ENCODE data around the gene ELOF1. TPM values are rescaled to one million over a fixed set of nuclear protein-coding genes. Genes with fewer than 3 reads are reported as not detected.

The ELOF1 gene
- polyA plus RNA-seq, 3 donors, result 48.5 to 95.5 (median 77.5) TPM

DNA sequence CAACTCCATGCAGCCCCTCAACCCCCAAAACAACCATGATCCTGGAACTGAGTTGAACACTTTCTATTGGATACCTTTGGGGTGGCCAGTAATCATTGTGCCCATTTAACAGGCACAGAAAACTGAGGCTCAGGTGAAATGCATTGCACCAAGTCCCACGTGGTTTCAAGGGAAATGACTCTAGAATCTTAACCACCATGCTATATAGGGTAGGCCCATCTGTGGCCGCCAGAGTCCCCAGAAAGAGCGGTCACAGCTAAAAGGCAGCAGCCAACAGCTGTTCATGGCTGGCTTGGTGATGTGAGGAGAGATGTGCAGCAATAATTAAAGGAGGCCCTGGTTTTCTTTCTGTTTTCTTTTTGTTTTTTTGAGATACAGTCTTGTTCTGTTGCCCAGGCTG lies 17.8 kb downstream of the ELOF1 start:
- peaks cover 2% of the 10 kb centered on the region for H3K4me1 Mint-ChIP-seq
- intact Hi-C loops (cut with micrococcal nuclease), result no loop called here
- WGBS (ENCODE audit: insufficient coverage), result no CpG with 5 or more reads among the region's 3 CpGs

DNA sequence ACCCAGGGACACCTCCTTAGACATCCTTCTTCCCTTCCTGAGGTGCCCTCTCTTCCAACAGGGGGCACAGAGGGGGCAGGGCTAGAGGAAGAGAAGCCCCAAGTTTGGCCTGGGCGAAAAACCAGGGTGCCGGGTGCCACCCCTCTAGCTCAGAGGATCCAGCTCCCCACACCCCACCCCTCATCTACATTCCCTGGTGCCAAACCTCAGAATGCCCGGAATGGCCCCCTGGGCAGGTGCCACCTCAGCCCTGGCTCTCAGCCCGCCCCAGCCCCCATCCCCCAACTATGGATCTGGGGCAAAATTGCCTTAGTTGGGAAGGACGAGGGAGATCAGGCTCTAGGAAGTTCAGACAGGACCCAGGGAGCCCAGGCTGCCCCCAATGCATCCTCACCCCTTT lies 18.4 kb downstream of the ELOF1 start:
- 80% methylated on average over 1 of the region's 5 CpGs for WGBS (ENCODE audit: insufficient coverage)

More for the DNA sequence above, 17.8 kb downstream of the ELOF1 start:
- no peak overlapping the region for H3K4me2 ChIP-seq (replicated peaks; ENCODE audit: extremely low read depth, low read length, poor library complexity, severe bottlenecking)
- H3K9ac ChIP-seq (ENCODE audit: insufficient read depth, low read length, poor library complexity, severe bottlenecking), result no peak overlapping the region
- TF ChIP-seq, protein P1, sequence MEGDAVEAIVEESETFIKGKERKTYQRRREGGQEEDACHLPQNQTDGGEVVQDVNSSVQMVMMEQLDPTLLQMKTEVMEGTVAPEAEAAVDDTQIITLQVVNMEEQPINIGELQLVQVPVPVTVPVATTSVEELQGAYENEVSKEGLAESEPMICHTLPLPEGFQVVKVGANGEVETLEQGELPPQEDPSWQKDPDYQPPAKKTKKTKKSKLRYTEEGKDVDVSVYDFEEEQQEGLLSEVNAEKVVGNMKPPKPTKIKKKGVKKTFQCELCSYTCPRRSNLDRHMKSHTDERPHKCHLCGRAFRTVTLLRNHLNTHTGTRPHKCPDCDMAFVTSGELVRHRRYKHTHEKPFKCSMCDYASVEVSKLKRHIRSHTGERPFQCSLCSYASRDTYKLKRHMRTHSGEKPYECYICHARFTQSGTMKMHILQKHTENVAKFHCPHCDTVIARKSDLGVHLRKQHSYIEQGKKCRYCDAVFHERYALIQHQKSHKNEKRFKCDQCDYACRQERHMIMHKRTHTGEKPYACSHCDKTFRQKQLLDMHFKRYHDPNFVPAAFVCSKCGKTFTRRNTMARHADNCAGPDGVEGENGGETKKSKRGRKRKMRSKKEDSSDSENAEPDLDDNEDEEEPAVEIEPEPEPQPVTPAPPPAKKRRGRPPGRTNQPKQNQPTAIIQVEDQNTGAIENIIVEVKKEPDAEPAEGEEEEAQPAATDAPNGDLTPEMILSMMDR (IDR thresholded peaks at IDR 0.05), result no peak
- H3K4me3 Mint-ChIP-seq, result peak overlapping the region in 1 of 2 donors; percentile 15
- H2AFZ ChIP-seq (ENCODE audit: insufficient read depth, low read depth, low read length, poor library complexity, severe bottlenecking), result no peak overlapping the region
- H3K36me3 ChIP-seq (replicated peaks in 1 of 2; ENCODE audit: control insufficient read depth in 1 of 2, insufficient read depth in 2 of 2, low read length in 2 of 2), result no peaks in the 10 kb centered on the region
- H3K36me3 Mint-ChIP-seq, result peaks cover 0 to 5% of the 10 kb centered on the region in 2 donors
- H3K4me3 ChIP-seq (replicated peaks in 1 of 3; ENCODE audit: low read depth in 2 of 3, low read length in 3 of 3), result no peak overlapping the region
- no peaks in the 10 kb centered on the region for H4K20me1 ChIP-seq (ENCODE audit: insufficient read depth, low read length)
- no peaks in the 10 kb centered on the region for H3K9me3 ChIP-seq (replicated peaks in 1 of 2; ENCODE audit: control insufficient read depth in 1 of 2, insufficient read depth in 1 of 2, low read length in 2 of 2)
- H3K4me1 ChIP-seq (ENCODE audit: control insufficient read depth in 1 of 2, insufficient read depth in 2 of 2, low read length in 2 of 2), result peaks cover under 1 to 3% of the 10 kb centered on the region in 2 donors
- H3K27ac Mint-ChIP-seq, result no peak overlapping the region
- H3K27ac ChIP-seq (ENCODE audit: low read depth in 1 of 2, low read length in 2 of 2), result no peak overlapping the region
- peaks cover 32 to 53% (median 46%) of the 10 kb centered on the region in 3 donors for H3K27me3 Mint-ChIP-seq (ENCODE audit: low read depth in 3 of 3)
- no peaks in the 10 kb centered on the region for H3K79me2 ChIP-seq (ENCODE audit: insufficient read depth, low read length)
- peaks cover 12 to 36% of the 10 kb centered on the region in 2 donors for H3K27me3 ChIP-seq (ENCODE audit: control insufficient read depth in 2 of 2, insufficient read depth in 2 of 2, low read length in 2 of 2)
- peaks cover 0 to 3% (median 0%) of the 10 kb centered on the region in 7 donors for H3K9me3 Mint-ChIP-seq
- DNase-seq, result no peak

More for the DNA sequence above, 18.4 kb downstream of the ELOF1 start:
- Mint-ChIP-seq H3K4me3 (no peak overlapping the region), H3K9me3 (peaks cover 0 to 3% (median 0%) of the 10 kb centered on the region in 7 donors), H3K27ac (peak overlapping the region in 1 of 7 donors; percentile 61), H3K36me3 (peaks cover 0 to 5% of the 10 kb centered on the region in 2 donors), H3K4me1 (peaks cover 4% of the 10 kb centered on the region), H3K27me3 (ENCODE audit: low read depth in 3 of 3) (peaks cover 30 to 53% (median 44%) of the 10 kb centered on the region in 3 donors)
- H4K20me1 ChIP-seq (ENCODE audit: insufficient read depth, low read length), result no peaks in the 10 kb centered on the region
- peaks cover 6 to 8% of the 10 kb centered on the region in 2 donors for H3K4me1 ChIP-seq (ENCODE audit: control insufficient read depth in 1 of 2, insufficient read depth in 2 of 2, low read length in 2 of 2)
- no peak overlapping the region for H3K9ac ChIP-seq (ENCODE audit: insufficient read depth, low read length, poor library complexity, severe bottlenecking)
- no peak overlapping the region for H3K4me2 ChIP-seq (replicated peaks; ENCODE audit: extremely low read depth, low read length, poor library complexity, severe bottlenecking)
- no peak overlapping the region for H2AFZ ChIP-seq (ENCODE audit: insufficient read depth, low read depth, low read length, poor library complexity, severe bottlenecking)
- H3K4me3 ChIP-seq (replicated peaks in 1 of 3; ENCODE audit: low read depth in 2 of 3, low read length in 3 of 3), result no peak overlapping the region
- intact Hi-C loops (cut with micrococcal nuclease), result no loop called here
- H3K27ac ChIP-seq (ENCODE audit: low read depth in 1 of 2, low read length in 2 of 2), result no peak overlapping the region
- H3K9me3 ChIP-seq (replicated peaks in 1 of 2; ENCODE audit: control insufficient read depth in 1 of 2, insufficient read depth in 1 of 2, low read length in 2 of 2), result no peaks in the 10 kb centered on the region
- TF ChIP-seq, protein P1 (IDR thresholded peaks at IDR 0.05), result no peak
- H3K36me3 ChIP-seq (replicated peaks in 1 of 2; ENCODE audit: control insufficient read depth in 1 of 2, insufficient read depth in 2 of 2, low read length in 2 of 2), result no peaks in the 10 kb centered on the region
- H3K27me3 ChIP-seq (ENCODE audit: control insufficient read depth in 2 of 2, insufficient read depth in 2 of 2, low read length in 2 of 2), result peaks cover 12 to 36% of the 10 kb centered on the region in 2 donors
- no peak for DNase-seq
- no peaks in the 10 kb centered on the region for H3K79me2 ChIP-seq (ENCODE audit: insufficient read depth, low read length)

Measured in CD14-positive monocyte (primary cell).